Natural killer cell (primary cell): ENCODE results near the gene OSBPL6. TPM values are rescaled to one million over a fixed set of nuclear protein-coding genes. Genes with fewer than 3 reads are reported as not detected.
"Not testable (repeated sequence)": the region's sequence is repeated elsewhere in the genome, so short reads cannot be mapped to it uniquely, and the experiment has no call there.

Experiments used
- ATAC-seq, 3 donors: fragments of 150-1000 bp in 2 of 3; fragments of 200-7000 bp in 1 of 3; cut with Tn5 transposase; 1 replicate in 1 of 3; 2 replicates in 2 of 3; pipeline ENCODE4 v1.10.0; 2021; ENCODE audit warnings: mild to moderate bottlenecking in 2 of 3, moderate library complexity in 2 of 3
- DNase-seq, 2 donors: peaks; one replicate each; pipeline versions ENCODE4 v3.0.0 to v3.0.0-alpha.2; 2013 to 2021; ENCODE audit warnings: mixed read lengths in 1 of 2
- H3K27ac ChIP-seq: one replicate; pipeline ENCODE4 v1.5.1; 2013; ENCODE audit warnings: mild to moderate bottlenecking, low read length
- H3K27me3 ChIP-seq: one replicate; pipeline ENCODE4 v1.6.1; 2013; ENCODE audit warnings: low read length; ENCODE audit not compliant: control insufficient read depth, insufficient read depth
- H3K36me3 ChIP-seq: one replicate; pipeline ENCODE4 v1.6.1; 2013; ENCODE audit warnings: low read length; ENCODE audit not compliant: control insufficient read depth, insufficient read depth
- H3K4me1 ChIP-seq: one replicate; pipeline ENCODE4 v1.6.1; 2013; ENCODE audit warnings: low read length; ENCODE audit not compliant: control insufficient read depth, insufficient read depth
- H3K4me3 ChIP-seq: one replicate; pipeline ENCODE4 v1.5.1; 2013; ENCODE audit warnings: low read length
- H3K9me3 ChIP-seq: one replicate; pipeline ENCODE4 v1.6.1; 2013; ENCODE audit warnings: low read length; ENCODE audit not compliant: control insufficient read depth, insufficient read depth
- H3K27ac Mint-ChIP-seq, 2 donors: one replicate each; pipeline ENCODE4 v1.8.0; 2022; ENCODE audit warnings: mild to moderate bottlenecking in 2 of 2, mixed read lengths in 2 of 2, moderate library complexity in 1 of 2
- H3K27me3 Mint-ChIP-seq, 2 donors: one replicate each; pipeline ENCODE4 v1.8.0; 2022; ENCODE audit warnings: low read depth in 2 of 2, mixed read lengths in 2 of 2
- H3K36me3 Mint-ChIP-seq: one replicate; pipeline ENCODE4 v1.8.0; 2022; ENCODE audit warnings: mixed read lengths
- H3K4me1 Mint-ChIP-seq, 2 donors: one replicate each; pipeline ENCODE4 v1.8.0; 2022; ENCODE audit warnings: mixed read lengths in 2 of 2
- H3K4me3 Mint-ChIP-seq: one replicate; pipeline ENCODE4 v1.8.0; 2022; ENCODE audit warnings: mild to moderate bottlenecking, moderate library complexity, mixed read lengths
- H3K9me3 Mint-ChIP-seq, 2 donors: one replicate each; pipeline ENCODE4 v1.8.0; 2022; ENCODE audit warnings: mixed read lengths in 2 of 2
- CTCF ChIP-seq: fragments of 200-600 bp; IDR thresholded peaks from one replicate; pipeline ENCODE4 v1.8.0; 2022; ENCODE audit warnings: antibody characterized with exemption
- WGBS: methylation state at CpG from one replicate; pipeline ENCODE4 v1.1.7; 2013; ENCODE audit warnings: missing lambda C conversion rate; ENCODE audit not compliant: insufficient coverage; 5-methylcytosine and 5-hydroxymethylcytosine counted together
- intact Hi-C: fragments of 100-400 bp; cut with micrococcal nuclease; formaldehyde crosslinking; loops from one replicate; pipeline ENCODE4 v1.14.2; 2022
- total RNA-seq, 4 donors: library from RNA; stranded (reverse); fragments of 120-200 nt in 1 of 4; gene quantifications; one replicate each; pipeline versions ENCODE4 v1.2.3 to v1.2.4, GENCODE V29; 2013 to 2022

Gene OSBPL6
- total RNA-seq, 3 donors from 2014 or later (not counting 1 experiment from before 2014, with no cell fraction given) = not detected

GRCh38 chr2:178194600-178195389 lies 483 bp downstream of the OSBPL6 start:
- H3K4me1 Mint-ChIP-seq = peaks cover 5 to 14% of the 10 kb centered on the region in 2 donors
- intact Hi-C loops = no loop called here
- Histone ChIP-seq H3K9me3 (no peaks in the 10 kb centered on the region), H3K27ac (no peak overlapping the region), H3K4me3 (no peak overlapping the region), H3K4me1 (peaks cover 12% of the 10 kb centered on the region), H3K36me3 (no peaks in the 10 kb centered on the region), H3K27me3 (peaks cover 21% of the 10 kb centered on the region)
- no peak overlapping the region for H3K27ac Mint-ChIP-seq
- TF ChIP-seq CTCF = no peak
- H3K4me3 Mint-ChIP-seq = peak overlapping the region; percentile 83
- H3K36me3 Mint-ChIP-seq = peaks cover 7% of the 10 kb centered on the region
- peaks cover 45 to 67% of the 10 kb centered on the region in 2 donors for H3K27me3 Mint-ChIP-seq
- DNase-seq (peak in 1 of 2 donors; percentile 2), ATAC-seq (no peak)
- WGBS = under 1% methylated on average over 83 of the region's 83 CpGs
- H3K9me3 Mint-ChIP-seq = peaks cover 0 to 3% of the 10 kb centered on the region in 2 donors

GRCh38 chr2:178195390-178196166 lies 1.3 kb downstream of the OSBPL6 start:
- H3K36me3 Mint-ChIP-seq = peaks cover 7% of the 10 kb centered on the region
- H3K4me1 Mint-ChIP-seq = peaks cover 5 to 14% of the 10 kb centered on the region in 2 donors
- no peak overlapping the region for H3K27ac Mint-ChIP-seq
- Histone ChIP-seq H3K4me3 (no peak overlapping the region), H3K27ac (no peak overlapping the region), H3K9me3 (no peaks in the 10 kb centered on the region), H3K27me3 (peaks cover 21% of the 10 kb centered on the region), H3K4me1 (peaks cover 12% of the 10 kb centered on the region), H3K36me3 (no peaks in the 10 kb centered on the region)
- peaks cover 0 to 3% of the 10 kb centered on the region in 2 donors for H3K9me3 Mint-ChIP-seq
- WGBS = 20% methylated on average over 13 of the region's 14 CpGs
- TF ChIP-seq CTCF = no peak
- intact Hi-C loops = no loop called here
- DNase-seq = no peak
- H3K4me3 Mint-ChIP-seq = peak overlapping the region; percentile 83
- ATAC-seq = no peak
- H3K27me3 Mint-ChIP-seq = peaks cover 44 to 68% of the 10 kb centered on the region in 2 donors

- Mint-ChIP-seq H3K4me1 (peaks cover 5 to 14% of the 10 kb centered on the region in 2 donors), H3K27me3 (peaks cover 29 to 50% of the 10 kb centered on the region in 2 donors), H3K9me3 (peaks cover 0 to 3% of the 10 kb centered on the region in 2 donors), H3K36me3 (peaks cover 7% of the 10 kb centered on the region), H3K27ac (no peak overlapping the region), H3K4me3 (no peak overlapping the region)
- DNase-seq (no peak), ATAC-seq (no peak)
- no peaks in the 10 kb centered on the region for H3K9me3 ChIP-seq
- no peak overlapping the region for H3K27ac ChIP-seq
- H3K36me3 ChIP-seq = no peaks in the 10 kb centered on the region
- no peak overlapping the region for H3K4me3 ChIP-seq
- H3K27me3 ChIP-seq = peaks cover 21% of the 10 kb centered on the region
- H3K4me1 ChIP-seq = peaks cover 12% of the 10 kb centered on the region
- TF ChIP-seq CTCF = no peak
- 71% methylated on average over 1 of the region's 1 CpG for WGBS
- intact Hi-C loops = no loop called here
These were observed 3.5 kb downstream of the OSBPL6 start for GRCh38 chr2:178197791-178198190.

GRCh38 chr2:178198441-178198840 lies 4.1 kb downstream of the OSBPL6 start:
- H3K27ac Mint-ChIP-seq, ATAC-seq, H3K9me3 Mint-ChIP-seq, H3K9me3 ChIP-seq, DNase-seq, H3K27ac ChIP-seq, H3K36me3 ChIP-seq, intact Hi-C loops, H3K4me3 ChIP-seq, H3K4me3 Mint-ChIP-seq, H3K36me3 Mint-ChIP-seq: not testable (repeated sequence)
- peaks cover 5 to 10% of the 10 kb centered on the region in 2 donors for H3K4me1 Mint-ChIP-seq
- Histone ChIP-seq H3K27me3 (peaks cover 21% of the 10 kb centered on the region), H3K4me1 (peaks cover 12% of the 10 kb centered on the region)
- H3K27me3 Mint-ChIP-seq = peaks cover 27 to 43% of the 10 kb centered on the region in 2 donors
- 100% methylated on average over 1 of the region's 4 CpGs for WGBS
